ENCODE results near the gene DNAJC24.
"Not testable (repeated sequence)": the region's sequence is repeated elsewhere in the genome, so short reads cannot be mapped to it uniquely, and the experiment has no call there.

Gene DNAJC24

GRCh38 chr11:31369348-31370329 is at the start of gene DNAJC24, which contains the start of gene DCDC1:
Gene DNAJC24, plus strand, starts transcription at chr11:31369860. Its CDS starts 889 bp downstream, at chr11:31370749.
Gene DCDC1, minus strand, starts transcription at chr11:31369739. Its CDS starts 41,459 bp downstream, at chr11:31328280.
- peak; percentile 54 to 82 for DNase-seq

GRCh38 chr11:31321494-31321893 is 48.2 kb upstream of the DNAJC24 start:
- not testable (repeated sequence) for DNase-seq

- DNase-seq = no peak
These were observed 46.5 kb upstream of the DNAJC24 start for GRCh38 chr11:31323145-31323544.

- DNase-seq = no peak
These were observed 44.5 kb upstream of the DNAJC24 start for GRCh38 chr11:31325160-31325559.

- DNase-seq = no peak
These were observed 43.1 kb upstream of the DNAJC24 start for GRCh38 chr11:31326470-31327148.

- DNase-seq = no peak
These were observed 42.2 kb upstream of the DNAJC24 start for GRCh38 chr11:31327417-31327816.

- no peak for DNase-seq
These were observed 41.0 kb upstream of the DNAJC24 start for GRCh38 chr11:31328697-31329096.

- DNase-seq = no peak
These were observed 31.9 kb upstream of the DNAJC24 start for GRCh38 chr11:31337806-31338205.

GRCh38 chr11:31340903-31341572 is 28.6 kb upstream of the DNAJC24 start:
- no peak for DNase-seq

GRCh38 chr11:31351168-31351567 is 18.5 kb upstream of the DNAJC24 start:
- no peak for DNase-seq

- no peak for DNase-seq
These were observed 14.5 kb upstream of the DNAJC24 start for GRCh38 chr11:31355131-31355530.

- no peak for DNase-seq
These were observed 13.8 kb upstream of the DNAJC24 start for GRCh38 chr11:31355817-31356216.

- DNase-seq = no peak
These were observed 7.9 kb upstream of the DNAJC24 start for GRCh38 chr11:31361743-31362142.

- no peak for DNase-seq
These were observed 2.9 kb upstream of the DNAJC24 start for GRCh38 chr11:31366795-31367194.

- DNase-seq = no peak
These were observed 6.2 kb downstream of the DNAJC24 start for GRCh38 chr11:31375879-31376278.

- DNase-seq = no peak
These were observed 13.5 kb downstream of the DNAJC24 start for GRCh38 chr11:31383116-31383515.

- no peak for DNase-seq
These were observed 17.7 kb downstream of the DNAJC24 start for GRCh38 chr11:31387379-31387778.

- peak in 1 of 2 experiments; percentile 13 for DNase-seq
These were observed 27.7 kb downstream of the DNAJC24 start for GRCh38 chr11:31397239-31397834.

- DNase-seq = no peak
These were observed 35.0 kb downstream of the DNAJC24 start for GRCh38 chr11:31404614-31405013.

GRCh38 chr11:31408201-31408600 is 38.5 kb downstream of the DNAJC24 start:
- no peak for DNase-seq

GRCh38 chr11:31412946-31413345 is 43.3 kb downstream of the DNAJC24 start:
- DNase-seq = no peak

GRCh38 chr11:31414338-31414737 is 44.7 kb downstream of the DNAJC24 start:
- no peak for DNase-seq

- DNase-seq = no peak
These were observed 45.8 kb downstream of the DNAJC24 start for GRCh38 chr11:31415435-31415834.

All from cerebellar nuclear complex (tissue), 1 donor.